GM18861 (cell line): ENCODE measurements around the gene PLCB4.

Experiments used
- ATAC-seq: cut with Tn5 transposase; IDR thresholded peaks from one replicate; pipeline ENCODE4 v1.9.1; 2021; ENCODE audit not compliant: unreplicated experiment

PLCB4 gene

GRCh38 chr20:9416421-9416820 is 347.5 kb downstream of the PLCB4 start:
- no peak for ATAC-seq

- no peak for ATAC-seq
Measured at GRCh38 chr20:9417665-9418064, 348.8 kb downstream of the PLCB4 start.

- no peak for ATAC-seq
Measured at GRCh38 chr20:9422321-9423057, 353.6 kb downstream of the PLCB4 start.

GRCh38 chr20:9424551-9424950 is 355.7 kb downstream of the PLCB4 start:
- ATAC-seq, result no peak

GRCh38 chr20:9427430-9428291 is 358.8 kb downstream of the PLCB4 start:
- no peak for ATAC-seq

GRCh38 chr20:9428292-9428607 is 359.4 kb downstream of the PLCB4 start:
- no peak for ATAC-seq

- no peak for ATAC-seq
Measured at GRCh38 chr20:9439806-9440205, 370.9 kb downstream of the PLCB4 start.

GRCh38 chr20:9440892-9441291 is 372.0 kb downstream of the PLCB4 start:
- ATAC-seq, result no peak

- ATAC-seq, result peak; percentile 91
Measured at GRCh38 chr20:9441948-9442347, 373.1 kb downstream of the PLCB4 start.

- peak; percentile 72 for ATAC-seq
Measured at GRCh38 chr20:9442858-9443257, 374.0 kb downstream of the PLCB4 start.

GRCh38 chr20:9444921-9445320 is 376.0 kb downstream of the PLCB4 start:
- ATAC-seq, result no peak

- no peak for ATAC-seq
Measured at GRCh38 chr20:9447182-9447581, 378.3 kb downstream of the PLCB4 start.

- no peak for ATAC-seq
Measured at GRCh38 chr20:9453201-9453600, 384.3 kb downstream of the PLCB4 start.

GRCh38 chr20:9454791-9455190 is 385.9 kb downstream of the PLCB4 start:
- ATAC-seq, result no peak

- peak; percentile 54 for ATAC-seq
Measured at GRCh38 chr20:9457136-9457535, 388.2 kb downstream of the PLCB4 start.

- no peak for ATAC-seq
Measured at GRCh38 chr20:9458138-9458796, 389.4 kb downstream of the PLCB4 start.

GRCh38 chr20:9460518-9460917 is 391.6 kb downstream of the PLCB4 start:
- ATAC-seq, result no peak

GRCh38 chr20:9467995-9468394 is 399.1 kb downstream of the PLCB4 start:
- ATAC-seq, result no peak

- no peak for ATAC-seq
Measured at GRCh38 chr20:9474835-9475415, 406.0 kb downstream of the PLCB4 start.

- ATAC-seq, result no peak
Measured at GRCh38 chr20:9475456-9475855, 406.6 kb downstream of the PLCB4 start.

GRCh38 chr20:9476174-9476573 is 407.3 kb downstream of the PLCB4 start:
- ATAC-seq, result no peak

- ATAC-seq, result no peak
Measured at GRCh38 chr20:9476637-9477036, 407.8 kb downstream of the PLCB4 start.
